ENCODE data around the gene HOXC11.

GRCh38 chr12:54005531-54005852, 32.6 kb downstream of the HOXC11 start:
- TF ChIP-seq POLR2A (IDR thresholded peaks at IDR 0.05; ENCODE audit: low read depth, low read length), result no peak
- no peak for TF ChIP-seq TCF3 (IDR thresholded peaks at IDR 0.05; ENCODE audit: borderline replicate concordance, insufficient read depth, low read depth, low read length)
- no peak for TF ChIP-seq FOXM1 (IDR thresholded peaks at IDR 0.05; ENCODE audit: low read depth, low read length)
- no peak for TF ChIP-seq POLR2AphosphoS5 (IDR thresholded peaks at IDR 0.05; ENCODE audit: low read length)
- no peak for TF ChIP-seq CHD2 (IDR thresholded peaks at IDR 0.05; ENCODE audit: borderline replicate concordance, low read depth, low read length)
- TF ChIP-seq TAF1 (IDR thresholded peaks at IDR 0.05; ENCODE audit: borderline replicate concordance, low read depth, low read length), result no peak
- TF ChIP-seq MXI1 (IDR thresholded peaks at IDR 0.05; ENCODE audit: low read depth, low read length), result no peak
- TF ChIP-seq JUNB (IDR thresholded peaks at IDR 0.05), result no peak
- no peak for TF ChIP-seq BCLAF1 (IDR thresholded peaks at IDR 0.05)
- TF ChIP-seq FOXK2 (IDR thresholded peaks at IDR 0.05), result no peak
- TF ChIP-seq, protein P1, sequence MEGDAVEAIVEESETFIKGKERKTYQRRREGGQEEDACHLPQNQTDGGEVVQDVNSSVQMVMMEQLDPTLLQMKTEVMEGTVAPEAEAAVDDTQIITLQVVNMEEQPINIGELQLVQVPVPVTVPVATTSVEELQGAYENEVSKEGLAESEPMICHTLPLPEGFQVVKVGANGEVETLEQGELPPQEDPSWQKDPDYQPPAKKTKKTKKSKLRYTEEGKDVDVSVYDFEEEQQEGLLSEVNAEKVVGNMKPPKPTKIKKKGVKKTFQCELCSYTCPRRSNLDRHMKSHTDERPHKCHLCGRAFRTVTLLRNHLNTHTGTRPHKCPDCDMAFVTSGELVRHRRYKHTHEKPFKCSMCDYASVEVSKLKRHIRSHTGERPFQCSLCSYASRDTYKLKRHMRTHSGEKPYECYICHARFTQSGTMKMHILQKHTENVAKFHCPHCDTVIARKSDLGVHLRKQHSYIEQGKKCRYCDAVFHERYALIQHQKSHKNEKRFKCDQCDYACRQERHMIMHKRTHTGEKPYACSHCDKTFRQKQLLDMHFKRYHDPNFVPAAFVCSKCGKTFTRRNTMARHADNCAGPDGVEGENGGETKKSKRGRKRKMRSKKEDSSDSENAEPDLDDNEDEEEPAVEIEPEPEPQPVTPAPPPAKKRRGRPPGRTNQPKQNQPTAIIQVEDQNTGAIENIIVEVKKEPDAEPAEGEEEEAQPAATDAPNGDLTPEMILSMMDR (IDR thresholded peaks at IDR 0.05 in 2 of 3, conservative IDR thresholded peaks at IDR 0.05 in 1 of 3; ENCODE audit: control insufficient read depth in 2 of 3, extremely low read depth in 1 of 3, insufficient read depth in 1 of 3, low read depth in 3 of 3, low read length in 3 of 3), result no peak

Measured in GM12878 (cell line).